Rectal smooth muscle tissue (tissue), 1 donor: ENCODE results near the gene CTNNAL1.
A peak's percentile ranks its signal among the peaks of the same experiment; 100 is the strongest.

Experiments used
- H3K27ac ChIP-seq: one replicate; pipeline ENCODE4 v1.7.0; 2013; ENCODE audit warnings: low read depth, low read length, inconsistent platforms
- H3K27me3 ChIP-seq: one replicate; pipeline ENCODE4 v1.7.0; 2013; ENCODE audit warnings: low read length; ENCODE audit not compliant: control insufficient read depth, insufficient read depth
- H3K36me3 ChIP-seq: one replicate; pipeline ENCODE4 v1.7.0; 2013; ENCODE audit warnings: low read length; ENCODE audit not compliant: control insufficient read depth, insufficient read depth
- H3K4me1 ChIP-seq: one replicate; pipeline ENCODE4 v1.7.0; 2013; ENCODE audit warnings: low read length; ENCODE audit not compliant: control insufficient read depth, insufficient read depth
- H3K4me3 ChIP-seq: one replicate; pipeline ENCODE4 v1.7.0; 2013; ENCODE audit warnings: low read length
- H3K9ac ChIP-seq: one replicate; pipeline ENCODE4 v1.7.0; 2013; ENCODE audit warnings: low read length

CTNNAL1 gene

DNA sequence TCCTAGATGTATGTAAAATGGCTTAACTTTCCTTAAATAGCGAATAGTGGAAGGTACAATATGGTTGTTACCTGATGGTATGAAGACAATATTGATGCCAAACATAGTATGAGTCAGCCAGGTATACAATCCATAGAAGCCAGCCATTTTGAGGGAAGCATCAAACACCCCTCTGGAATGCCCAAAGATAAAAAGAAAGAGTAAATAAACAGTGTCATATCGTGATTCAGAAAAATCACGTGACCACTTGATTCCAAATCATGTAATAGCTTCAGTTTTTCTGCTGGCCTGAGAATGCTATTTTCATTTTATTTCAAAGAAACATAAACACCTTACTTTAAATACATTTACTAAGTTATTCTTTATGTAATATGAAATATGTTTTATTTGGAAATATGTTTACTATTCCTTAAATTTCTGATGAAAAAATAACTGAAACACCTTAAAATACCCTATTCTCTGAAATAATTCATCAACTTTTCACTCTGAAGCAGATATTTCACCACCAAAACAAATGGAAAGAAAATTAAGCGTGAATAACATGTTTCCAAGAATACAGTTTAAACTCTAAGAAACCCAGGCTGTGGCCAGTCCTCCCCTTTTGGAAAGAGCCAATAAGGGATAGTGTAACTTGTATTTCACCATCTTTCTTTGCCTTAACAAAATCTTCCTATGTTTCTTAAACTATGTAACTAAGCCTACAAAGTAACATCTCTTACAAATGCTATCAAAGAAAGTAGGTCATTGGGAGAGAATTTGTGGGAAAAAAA lies 24.8 kb upstream of the CTNNAL1 start:
- Histone ChIP-seq H3K4me1 (no peaks in the 10 kb centered on the region), H3K9ac (no peak overlapping the region), H3K27ac (no peak overlapping the region), H3K27me3 (no peaks in the 10 kb centered on the region), H3K36me3 (peaks cover 16% of the 10 kb centered on the region), H3K4me3 (no peak overlapping the region)

- no peak overlapping the region for H3K9ac ChIP-seq
- H3K4me1 ChIP-seq = no peaks in the 10 kb centered on the region
- H3K27me3 ChIP-seq = no peaks in the 10 kb centered on the region
- no peak overlapping the region for H3K4me3 ChIP-seq
- H3K36me3 ChIP-seq = peaks cover 16% of the 10 kb centered on the region
- H3K27ac ChIP-seq = no peak overlapping the region
These were observed 23.7 kb upstream of the CTNNAL1 start for GRCh38 chr9:109036744-109037680.

GRCh38 chr9:109035684-109036423 lies 22.6 kb upstream of the CTNNAL1 start:
- Histone ChIP-seq H3K36me3 (peaks cover 13% of the 10 kb centered on the region), H3K4me1 (no peaks in the 10 kb centered on the region), H3K4me3 (no peak overlapping the region), H3K27me3 (no peaks in the 10 kb centered on the region), H3K9ac (no peak overlapping the region), H3K27ac (no peak overlapping the region)

DNA sequence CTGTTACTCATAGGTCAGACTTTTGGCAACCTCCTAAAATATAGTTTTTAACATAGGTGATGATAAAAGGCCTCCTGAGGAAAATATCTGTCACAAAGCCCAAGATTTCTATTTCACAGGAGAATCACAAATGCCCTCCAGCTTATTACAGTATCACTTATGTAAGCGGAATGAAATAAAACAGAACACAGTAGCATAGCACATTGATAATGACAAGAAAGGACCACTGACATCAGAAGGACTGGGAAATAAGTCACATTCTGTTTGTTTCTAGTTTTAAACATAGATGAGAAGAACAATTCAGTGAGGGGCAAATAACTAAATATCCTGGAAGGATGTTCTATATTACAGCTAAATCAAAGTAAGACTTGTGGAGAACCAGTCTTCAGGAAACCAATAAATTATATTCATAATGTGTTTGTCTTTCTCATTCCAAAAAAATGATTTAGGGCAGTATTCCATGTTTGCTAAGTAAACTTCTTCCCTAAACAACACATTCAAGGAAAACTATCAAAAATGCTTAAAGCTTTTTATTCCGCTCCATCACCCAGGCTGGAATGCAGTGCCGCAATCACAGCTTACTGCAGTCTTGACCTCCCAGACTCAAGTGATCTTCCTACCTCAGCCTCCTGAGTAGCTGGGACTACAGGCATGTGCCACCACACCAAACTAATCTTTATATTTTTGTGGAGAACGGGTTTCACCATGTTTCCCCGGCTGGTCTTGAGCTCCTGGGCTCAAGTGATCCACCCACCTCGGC lies 20.8 kb upstream of the CTNNAL1 start:
- Histone ChIP-seq H3K4me1 (no peaks in the 10 kb centered on the region), H3K36me3 (peaks cover 9% of the 10 kb centered on the region), H3K9ac (no peak overlapping the region), H3K27me3 (no peaks in the 10 kb centered on the region), H3K27ac (no peak overlapping the region), H3K4me3 (no peak overlapping the region)

GRCh38 chr9:109031241-109031640 lies 17.9 kb upstream of the CTNNAL1 start:
- Histone ChIP-seq H3K9ac (no peak overlapping the region), H3K4me1 (peaks cover 8% of the 10 kb centered on the region), H3K36me3 (peaks cover 6% of the 10 kb centered on the region), H3K4me3 (no peak overlapping the region), H3K27ac (no peak overlapping the region), H3K27me3 (no peaks in the 10 kb centered on the region)

GRCh38 chr9:109030426-109030825 lies 17.1 kb upstream of the CTNNAL1 start:
- Histone ChIP-seq H3K9ac (no peak overlapping the region), H3K27ac (no peak overlapping the region), H3K4me3 (no peak overlapping the region), H3K36me3 (peaks cover 6% of the 10 kb centered on the region), H3K27me3 (no peaks in the 10 kb centered on the region), H3K4me1 (peaks cover 13% of the 10 kb centered on the region)

GRCh38 chr9:109028457-109028856 lies 15.2 kb upstream of the CTNNAL1 start:
- no peak overlapping the region for H3K9ac ChIP-seq
- no peak overlapping the region for H3K27ac ChIP-seq
- H3K4me1 ChIP-seq = peaks cover 13% of the 10 kb centered on the region
- H3K36me3 ChIP-seq = peaks cover 4% of the 10 kb centered on the region
- H3K4me3 ChIP-seq = no peak overlapping the region
- H3K27me3 ChIP-seq = no peaks in the 10 kb centered on the region

DNA sequence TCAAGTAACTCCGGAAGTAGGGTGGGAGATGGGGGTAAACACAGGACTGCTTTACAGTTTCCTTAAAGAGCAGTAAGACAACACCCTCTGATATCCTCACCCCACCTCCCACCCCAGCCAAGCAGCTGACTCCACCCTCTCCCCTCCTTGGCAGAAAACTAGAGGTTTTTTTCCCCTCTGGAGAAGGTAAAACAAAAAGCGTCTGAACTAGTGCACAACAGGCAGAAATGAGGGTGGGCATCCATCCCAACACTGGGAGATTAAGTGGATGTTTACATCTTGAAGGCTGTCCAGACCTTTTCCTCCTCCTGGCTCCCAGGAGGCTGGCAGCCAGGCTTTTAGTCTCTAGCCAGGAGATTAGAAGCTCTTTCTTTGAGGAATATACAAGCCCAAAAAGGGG lies 13.9 kb upstream of the CTNNAL1 start:
- H3K4me3 ChIP-seq = no peak overlapping the region
- no peaks in the 10 kb centered on the region for H3K27me3 ChIP-seq
- no peak overlapping the region for H3K9ac ChIP-seq
- no peaks in the 10 kb centered on the region for H3K36me3 ChIP-seq
- peak overlapping the region; percentile 59 for H3K27ac ChIP-seq
- H3K4me1 ChIP-seq = peaks cover 13% of the 10 kb centered on the region

DNA sequence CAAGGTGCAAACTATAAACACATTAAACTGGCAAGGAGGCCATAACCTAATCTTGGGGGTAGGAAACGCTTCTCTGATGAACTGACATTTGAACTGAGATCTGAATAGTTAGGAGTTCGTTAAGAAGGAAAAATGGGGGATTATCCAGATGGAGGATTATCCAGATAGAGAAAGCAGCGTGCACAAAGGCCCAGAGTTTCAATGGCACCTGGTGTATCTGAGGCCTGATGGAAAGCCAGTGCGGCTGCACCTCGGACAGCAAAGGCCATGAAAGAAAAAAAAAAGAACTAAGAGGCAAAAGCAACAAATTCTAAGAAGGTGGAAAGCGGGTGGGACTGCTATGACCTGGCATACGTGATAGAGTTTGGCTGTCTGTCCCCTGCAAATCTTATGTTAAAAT lies 13.0 kb upstream of the CTNNAL1 start:
- Histone ChIP-seq H3K4me3 (no peak overlapping the region), H3K36me3 (no peaks in the 10 kb centered on the region), H3K9ac (no peak overlapping the region), H3K4me1 (peaks cover 13% of the 10 kb centered on the region), H3K27me3 (no peaks in the 10 kb centered on the region), H3K27ac (no peak overlapping the region)

- Histone ChIP-seq H3K4me3 (no peak overlapping the region), H3K9ac (no peak overlapping the region), H3K36me3 (peaks cover 2% of the 10 kb centered on the region), H3K27ac (no peak overlapping the region), H3K4me1 (peaks cover 13% of the 10 kb centered on the region), H3K27me3 (no peaks in the 10 kb centered on the region)
These were observed 9.6 kb upstream of the CTNNAL1 start for GRCh38 chr9:109022873-109023272.

GRCh38 chr9:109020581-109021511 lies 7.5 kb upstream of the CTNNAL1 start:
- peaks cover 2% of the 10 kb centered on the region for H3K36me3 ChIP-seq
- H3K27ac ChIP-seq = no peak overlapping the region
- peaks cover 7% of the 10 kb centered on the region for H3K4me1 ChIP-seq
- H3K27me3 ChIP-seq = no peaks in the 10 kb centered on the region
- H3K4me3 ChIP-seq = no peak overlapping the region
- H3K9ac ChIP-seq = no peak overlapping the region
